ENCODE data around the gene SFRP2.

Gene SFRP2

GRCh38 chr4:153773236-153773690, 15.6 kb downstream of the SFRP2 start:
- Histone ChIP-seq H2BK5ac (ENCODE audit: low read depth, low read length, poor library complexity) (no peak overlapping the region), H3K14ac (ENCODE audit: low read length) (no peak overlapping the region), H3K36me3 (ENCODE audit: control insufficient read depth in 1 of 2, insufficient read depth in 2 of 2, low read length in 2 of 2) (no peaks in the 10 kb centered on the region), H3K27me3 (ENCODE audit: insufficient read depth, low read length) (no peaks in the 10 kb centered on the region), H4K12ac (ENCODE audit: low read depth, low read length) (no peak overlapping the region), H3K4me1 (ENCODE audit: control insufficient read depth in 1 of 2, insufficient read depth in 2 of 2, low read length in 2 of 2) (no peaks in the 10 kb centered on the region), H3K27ac (ENCODE audit: low read depth, low read length) (no peak overlapping the region), H4K8ac (ENCODE audit: low read depth, low read length) (no peak overlapping the region), H2AK5ac (ENCODE audit: low read length) (no peak overlapping the region), H2AFZ (ENCODE audit: insufficient read depth, low read length, poor library complexity) (no peak overlapping the region), H3K79me1 (ENCODE audit: low read length) (no peaks in the 10 kb centered on the region), H3K4me3 (ENCODE audit: low read depth, low read length) (no peak overlapping the region), H3K4me2 (ENCODE audit: low read length) (no peak overlapping the region), H3K9ac (ENCODE audit: low read length) (no peak overlapping the region), H4K91ac (ENCODE audit: low read depth, low read length) (no peak overlapping the region), H3K23ac (ENCODE audit: low read length) (no peak overlapping the region), H3K18ac (ENCODE audit: low read length) (no peak overlapping the region), H3K4ac (ENCODE audit: low read depth, low read length) (no peak overlapping the region), H2BK120ac (ENCODE audit: insufficient read depth, low read length, poor library complexity) (no peak overlapping the region), H3K9me3 (ENCODE audit: insufficient read depth, low read depth, low read length) (no peaks in the 10 kb centered on the region), H2BK12ac (ENCODE audit: low read length) (no peak overlapping the region), H3K79me2 (ENCODE audit: control insufficient read depth, insufficient read depth, low read length, poor library complexity) (no peaks in the 10 kb centered on the region)
- no peak for DNase-seq
- no CpG with 5 or more reads among the region's 2 CpGs for WGBS (ENCODE audit: extremely low coverage, insufficient coverage, insufficient read length)

DNA sequence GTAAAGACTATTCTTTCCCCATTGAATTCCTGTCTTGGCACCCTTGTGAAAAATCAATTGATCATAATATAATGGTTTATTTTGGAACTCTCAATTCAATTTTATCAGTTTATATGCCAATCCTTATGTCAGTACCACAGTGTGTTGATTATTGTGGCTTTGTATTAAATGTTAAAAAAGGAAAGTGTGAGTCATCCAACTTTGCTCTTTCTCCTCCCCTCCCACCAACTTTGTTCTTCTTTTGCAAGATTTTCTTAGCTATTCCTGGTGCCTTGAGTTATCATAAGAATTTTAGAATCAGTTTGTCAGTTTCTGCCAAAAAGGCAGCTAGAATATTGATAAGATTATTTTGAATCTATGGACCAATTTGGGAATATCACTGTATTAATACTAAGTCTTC, 17.8 kb downstream of the SFRP2 start:
- Histone ChIP-seq H2AK5ac (ENCODE audit: low read length) (no peak overlapping the region), H2BK12ac (ENCODE audit: low read length) (no peak overlapping the region), H4K12ac (ENCODE audit: low read depth, low read length) (no peak overlapping the region), H3K4ac (ENCODE audit: low read depth, low read length) (no peak overlapping the region), H2BK5ac (ENCODE audit: low read depth, low read length, poor library complexity) (no peak overlapping the region), H2AFZ (ENCODE audit: insufficient read depth, low read length, poor library complexity) (no peak overlapping the region), H3K79me1 (ENCODE audit: low read length) (no peaks in the 10 kb centered on the region), H2BK120ac (ENCODE audit: insufficient read depth, low read length, poor library complexity) (no peak overlapping the region), H3K27ac (ENCODE audit: low read depth, low read length) (no peak overlapping the region), H3K9me3 (ENCODE audit: insufficient read depth, low read depth, low read length) (no peaks in the 10 kb centered on the region), H3K9ac (ENCODE audit: low read length) (no peak overlapping the region), H4K8ac (ENCODE audit: low read depth, low read length) (no peak overlapping the region), H3K79me2 (ENCODE audit: control insufficient read depth, insufficient read depth, low read length, poor library complexity) (no peaks in the 10 kb centered on the region), H4K91ac (ENCODE audit: low read depth, low read length) (no peak overlapping the region), H3K4me1 (ENCODE audit: control insufficient read depth in 1 of 2, insufficient read depth in 2 of 2, low read length in 2 of 2) (no peaks in the 10 kb centered on the region), H3K4me3 (ENCODE audit: low read depth, low read length) (no peak overlapping the region), H3K23ac (ENCODE audit: low read length) (no peak overlapping the region), H3K14ac (ENCODE audit: low read length) (no peak overlapping the region), H3K4me2 (ENCODE audit: low read length) (no peak overlapping the region), H3K18ac (ENCODE audit: low read length) (no peak overlapping the region), H3K27me3 (ENCODE audit: insufficient read depth, low read length) (no peaks in the 10 kb centered on the region), H3K36me3 (ENCODE audit: control insufficient read depth in 1 of 2, insufficient read depth in 2 of 2, low read length in 2 of 2) (no peaks in the 10 kb centered on the region)
- DNase-seq = no peak

DNA sequence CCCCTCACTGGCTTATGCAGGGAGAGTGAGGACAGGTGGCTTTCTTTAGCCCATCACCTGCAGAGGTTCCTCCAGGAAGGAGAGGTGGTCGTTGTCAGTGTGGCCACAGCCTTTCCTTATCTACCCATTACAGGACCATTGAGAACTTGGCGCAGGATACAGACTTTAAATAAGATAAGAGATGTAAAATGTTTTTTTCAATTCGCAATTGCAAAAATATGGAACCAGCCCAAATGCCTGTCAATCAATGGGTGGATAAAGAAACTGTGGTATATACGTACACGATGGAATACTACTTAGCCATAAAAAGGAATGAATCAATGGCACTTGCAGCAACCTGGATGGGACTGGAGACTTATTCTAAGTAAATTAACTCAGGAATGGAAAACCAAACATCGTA, 22.1 kb downstream of the SFRP2 start:
- Histone ChIP-seq H4K91ac (ENCODE audit: low read depth, low read length) (no peak overlapping the region), H2BK5ac (ENCODE audit: low read depth, low read length, poor library complexity) (no peak overlapping the region), H3K18ac (ENCODE audit: low read length) (no peak overlapping the region), H3K9ac (ENCODE audit: low read length) (no peak overlapping the region), H3K27me3 (ENCODE audit: insufficient read depth, low read length) (no peaks in the 10 kb centered on the region), H3K4ac (ENCODE audit: low read depth, low read length) (no peak overlapping the region), H4K12ac (ENCODE audit: low read depth, low read length) (no peak overlapping the region), H3K79me2 (ENCODE audit: control insufficient read depth, insufficient read depth, low read length, poor library complexity) (no peaks in the 10 kb centered on the region), H2BK120ac (ENCODE audit: insufficient read depth, low read length, poor library complexity) (no peak overlapping the region), H3K9me3 (ENCODE audit: insufficient read depth, low read depth, low read length) (no peaks in the 10 kb centered on the region), H3K4me2 (ENCODE audit: low read length) (no peak overlapping the region), H2AFZ (ENCODE audit: insufficient read depth, low read length, poor library complexity) (no peak overlapping the region), H3K4me3 (ENCODE audit: low read depth, low read length) (no peak overlapping the region), H3K4me1 (ENCODE audit: control insufficient read depth in 1 of 2, insufficient read depth in 2 of 2, low read length in 2 of 2) (no peaks in the 10 kb centered on the region), H4K8ac (ENCODE audit: low read depth, low read length) (no peak overlapping the region), H3K14ac (ENCODE audit: low read length) (no peak overlapping the region), H3K23ac (ENCODE audit: low read length) (no peak overlapping the region), H2AK5ac (ENCODE audit: low read length) (no peak overlapping the region), H3K36me3 (ENCODE audit: control insufficient read depth in 1 of 2, insufficient read depth in 2 of 2, low read length in 2 of 2) (no peaks in the 10 kb centered on the region), H2BK12ac (ENCODE audit: low read length) (no peak overlapping the region), H3K27ac (ENCODE audit: low read depth, low read length) (no peak overlapping the region), H3K79me1 (ENCODE audit: low read length) (no peaks in the 10 kb centered on the region)
- DNase-seq = no peak
- WGBS (ENCODE audit: extremely low coverage, insufficient coverage, insufficient read length) = no CpG with 5 or more reads among the region's 6 CpGs

DNA sequence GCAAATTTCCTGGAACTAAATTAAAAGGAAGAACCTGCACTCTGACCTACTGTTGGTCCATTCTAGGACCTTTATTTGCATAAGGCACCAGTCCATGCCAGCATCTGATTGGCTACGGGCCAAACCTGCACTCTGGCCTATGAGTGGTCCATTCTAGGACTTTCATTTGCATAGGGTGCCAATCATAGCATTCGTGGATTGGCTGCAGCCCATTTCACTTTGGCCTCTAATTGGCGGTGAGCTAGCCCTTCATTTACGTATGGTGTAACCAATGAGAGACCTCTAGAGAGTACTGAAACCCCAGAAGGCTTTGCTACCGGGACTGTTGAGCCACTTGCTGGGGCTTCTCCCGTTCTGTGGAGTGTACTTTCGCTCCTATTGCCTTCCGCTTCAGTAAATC, 23.0 kb downstream of the SFRP2 start:
- no peaks in the 10 kb centered on the region for H3K36me3 ChIP-seq (ENCODE audit: control insufficient read depth in 1 of 2, insufficient read depth in 2 of 2, low read length in 2 of 2)
- no peaks in the 10 kb centered on the region for H3K27me3 ChIP-seq (ENCODE audit: insufficient read depth, low read length)
- H3K18ac ChIP-seq (ENCODE audit: low read length) = no peak overlapping the region
- no peak overlapping the region for H3K4me3 ChIP-seq (ENCODE audit: low read depth, low read length)
- no peaks in the 10 kb centered on the region for H3K79me1 ChIP-seq (ENCODE audit: low read length)
- H3K14ac ChIP-seq (ENCODE audit: low read length) = no peak overlapping the region
- no peaks in the 10 kb centered on the region for H3K4me1 ChIP-seq (ENCODE audit: control insufficient read depth in 1 of 2, insufficient read depth in 2 of 2, low read length in 2 of 2)
- H3K4me2 ChIP-seq (ENCODE audit: low read length) = no peak overlapping the region
- no peak overlapping the region for H2BK12ac ChIP-seq (ENCODE audit: low read length)
- no peak for DNase-seq
- H4K91ac ChIP-seq (ENCODE audit: low read depth, low read length) = no peak overlapping the region
- H2AFZ ChIP-seq (ENCODE audit: insufficient read depth, low read length, poor library complexity) = no peak overlapping the region
- no peak overlapping the region for H2AK5ac ChIP-seq (ENCODE audit: low read length)
- no peak overlapping the region for H3K9ac ChIP-seq (ENCODE audit: low read length)
- WGBS (ENCODE audit: extremely low coverage, insufficient coverage, insufficient read length) = no CpG with 5 or more reads among the region's 8 CpGs
- H3K4ac ChIP-seq (ENCODE audit: low read depth, low read length) = no peak overlapping the region
- H3K9me3 ChIP-seq (ENCODE audit: insufficient read depth, low read depth, low read length) = no peaks in the 10 kb centered on the region
- H4K12ac ChIP-seq (ENCODE audit: low read depth, low read length) = no peak overlapping the region
- no peak overlapping the region for H2BK5ac ChIP-seq (ENCODE audit: low read depth, low read length, poor library complexity)
- H3K23ac ChIP-seq (ENCODE audit: low read length) = no peak overlapping the region
- H3K79me2 ChIP-seq (ENCODE audit: control insufficient read depth, insufficient read depth, low read length, poor library complexity) = no peaks in the 10 kb centered on the region
- H4K8ac ChIP-seq (ENCODE audit: low read depth, low read length) = no peak overlapping the region
- H3K27ac ChIP-seq (ENCODE audit: low read depth, low read length) = no peak overlapping the region
- H2BK120ac ChIP-seq (ENCODE audit: insufficient read depth, low read length, poor library complexity) = no peak overlapping the region
